ENCODE measurements around the gene EFNA2. TPM values are rescaled to one million over a fixed set of nuclear protein-coding genes. Genes with fewer than 3 reads are reported as not detected.

EFNA2 gene
- polyA plus RNA-seq, 2 of the 4 experiments (the other 2 are of a cell fraction), result 0.16 to 1.3 TPM

DNA sequence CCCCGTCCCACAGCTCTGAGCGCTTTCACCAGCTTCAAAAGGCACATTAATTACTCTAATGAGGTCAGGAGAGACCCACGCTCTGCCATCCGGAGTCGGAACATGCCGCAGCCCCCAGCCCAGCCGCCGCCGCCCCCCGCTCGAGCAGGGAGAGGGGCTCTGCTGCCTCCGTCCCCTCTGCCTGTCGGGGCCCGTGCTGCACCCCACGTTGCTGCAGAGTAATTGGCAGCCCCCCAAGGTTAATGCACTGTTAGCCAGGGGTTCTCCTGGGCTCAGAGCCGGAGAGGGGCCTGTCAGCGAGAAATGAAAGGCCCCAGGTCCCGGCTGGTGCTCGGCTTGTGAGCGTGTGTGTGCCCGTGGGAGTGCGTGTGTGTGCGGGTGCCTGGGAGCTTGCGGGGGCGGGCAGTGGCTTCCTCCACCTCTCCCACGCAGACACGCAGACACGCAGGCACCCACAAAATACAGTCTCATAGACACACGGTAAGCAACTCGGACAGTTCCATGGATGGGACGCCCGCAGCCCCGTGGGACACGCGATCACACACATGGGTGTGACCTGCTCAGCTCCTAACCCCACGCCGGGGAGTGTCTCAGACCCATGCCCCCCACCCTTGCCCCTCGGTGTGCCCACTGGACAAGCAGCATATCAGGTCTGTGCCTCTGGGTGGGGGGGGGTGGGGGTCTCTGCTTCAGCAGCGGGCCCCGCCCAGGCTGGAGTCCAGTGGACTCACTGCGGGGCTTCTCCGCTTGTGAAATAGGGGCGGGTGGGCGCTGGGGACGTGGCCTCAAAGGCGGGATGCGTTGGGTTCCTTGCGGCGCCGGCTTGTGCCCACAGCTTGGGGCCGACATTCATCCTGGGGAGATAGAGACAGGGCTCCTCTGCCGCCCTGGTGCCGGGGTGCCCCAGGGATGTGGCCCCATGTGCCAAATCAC is 4.8 kb upstream of the EFNA2 start:
- Histone ChIP-seq H3K27ac (no peak overlapping the region), H3K4me1 (peaks cover 19% of the 10 kb centered on the region; the same call in 2 of the 3 replicates), H3K9me3 (no peaks in the 10 kb centered on the region), H3K4me3 (no peak overlapping the region), H3K4me2 (no peak overlapping the region)
- TF ChIP-seq, protein P1, sequence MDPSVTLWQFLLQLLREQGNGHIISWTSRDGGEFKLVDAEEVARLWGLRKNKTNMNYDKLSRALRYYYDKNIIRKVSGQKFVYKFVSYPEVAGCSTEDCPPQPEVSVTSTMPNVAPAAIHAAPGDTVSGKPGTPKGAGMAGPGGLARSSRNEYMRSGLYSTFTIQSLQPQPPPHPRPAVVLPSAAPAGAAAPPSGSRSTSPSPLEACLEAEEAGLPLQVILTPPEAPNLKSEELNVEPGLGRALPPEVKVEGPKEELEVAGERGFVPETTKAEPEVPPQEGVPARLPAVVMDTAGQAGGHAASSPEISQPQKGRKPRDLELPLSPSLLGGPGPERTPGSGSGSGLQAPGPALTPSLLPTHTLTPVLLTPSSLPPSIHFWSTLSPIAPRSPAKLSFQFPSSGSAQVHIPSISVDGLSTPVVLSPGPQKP (IDR thresholded peaks at IDR 0.05; ENCODE audit: low read depth, low read length), result no peak
- TF ChIP-seq SMC3 (IDR thresholded peaks at IDR 0.05) (no peak), TP53 (CRISPR knock-in tag; IDR thresholded peaks at IDR 0.05) (no peak), FOSL2 (IDR thresholded peaks at IDR 0.05) (no peak), FOSL2 (CRISPR knock-in tag; IDR thresholded peaks at IDR 0.05) (no peak)
- TF ChIP-seq, protein P2, sequence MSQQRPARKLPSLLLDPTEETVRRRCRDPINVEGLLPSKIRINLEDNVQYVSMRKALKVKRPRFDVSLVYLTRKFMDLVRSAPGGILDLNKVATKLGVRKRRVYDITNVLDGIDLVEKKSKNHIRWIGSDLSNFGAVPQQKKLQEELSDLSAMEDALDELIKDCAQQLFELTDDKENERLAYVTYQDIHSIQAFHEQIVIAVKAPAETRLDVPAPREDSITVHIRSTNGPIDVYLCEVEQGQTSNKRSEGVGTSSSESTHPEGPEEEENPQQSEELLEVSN (IDR thresholded peaks at IDR 0.05; ENCODE audit: borderline replicate concordance, low read depth), result no peak
- ChIA-PET CTCF (interaction anchor here (1.1 to 4.0 kb wide), 12 partner anchors 10 to 151 kb away, joined by 3 to 37 read pairs (median 5); no protein-coding TSS in a partner anchor), POLR2A (no interaction called here)
- DNase-seq (ENCODE audit: low read depth in 1 of 2, low spot score in 1 of 2) (no peak), ATAC-seq (no peak), FAIRE-seq (no peak)
- 97% methylated on average over 24 of the region's 53 CpGs for WGBS (ENCODE audit: missing lambda C conversion rate)

DNA sequence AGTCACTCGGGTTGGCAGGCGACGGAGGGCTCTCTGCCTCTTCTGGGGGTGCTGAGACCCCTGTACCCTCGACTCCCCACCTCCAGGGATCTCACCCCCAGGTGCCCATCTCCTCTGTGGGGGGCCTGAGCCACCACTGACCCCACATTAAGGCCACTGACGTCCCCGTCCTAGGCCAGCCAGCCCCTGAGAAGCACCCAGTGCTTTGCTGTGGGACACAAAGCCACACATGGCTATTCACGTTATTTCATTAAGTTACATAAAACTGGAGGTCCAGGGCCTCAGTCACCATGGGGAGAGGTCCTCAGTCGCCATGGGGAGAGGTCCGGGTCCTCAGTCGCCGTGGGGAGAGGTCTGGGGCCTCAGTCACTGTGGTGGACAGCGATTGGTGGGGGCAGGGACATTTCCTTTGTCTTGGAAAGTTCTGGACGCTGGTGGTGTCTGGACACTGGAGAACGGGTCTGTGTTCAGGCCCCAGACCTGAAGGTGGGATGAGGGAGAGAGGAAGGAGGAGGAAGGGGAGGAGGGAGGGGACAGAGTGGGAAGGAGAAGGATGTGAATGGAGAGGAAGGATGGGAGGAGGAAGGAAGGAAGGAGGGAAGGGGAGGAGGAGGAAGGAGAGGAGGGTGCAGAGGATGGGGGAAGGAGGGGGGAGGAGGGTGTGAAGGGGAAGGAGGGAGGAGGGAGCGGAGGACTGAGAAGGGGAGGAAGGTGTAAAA is 3.9 kb upstream of the EFNA2 start:
- H3K9me3 ChIP-seq, result no peaks in the 10 kb centered on the region
- H3K4me2 ChIP-seq, result no peak overlapping the region
- DNase-seq (ENCODE audit: low read depth in 1 of 2, low spot score in 1 of 2) (no peak), ATAC-seq (no peak), FAIRE-seq (no peak)
- peaks cover 14% of the 10 kb centered on the region; the same call in 2 of the 3 replicates for H3K4me1 ChIP-seq
- no peak overlapping the region for H3K27ac ChIP-seq
- CTCF ChIA-PET, result interaction anchor here (1.0 kb wide), 1 partner anchor 37 kb away, joined by 3 read pairs; no protein-coding TSS in a partner anchor
- 76% methylated on average over 11 of the region's 15 CpGs for WGBS (ENCODE audit: missing lambda C conversion rate)
- H3K4me3 ChIP-seq, result no peak overlapping the region
- POLR2A ChIA-PET, result no interaction called here
- TF ChIP-seq CBX2 (IDR thresholded peaks at IDR 0.05; ENCODE audit: borderline replicate concordance, low read depth) (no peak), EHMT2 (IDR thresholded peaks at IDR 0.05; ENCODE audit: low read depth) (no peak), BHLHE40 (IDR thresholded peaks at IDR 0.05; ENCODE audit: low read depth, low read length) (no peak), MAZ (IDR thresholded peaks at IDR 0.05; ENCODE audit: borderline replicate concordance, low read depth, low read length) (no peak), CHD4 (IDR thresholded peaks at IDR 0.05; ENCODE audit: borderline replicate concordance) (no peak), JUNB (IDR thresholded peaks at IDR 0.05) (no peak), CHD2 (IDR thresholded peaks at IDR 0.05; ENCODE audit: low read length, partially characterized antibody) (no peak), NR3C1 (IDR thresholded peaks at IDR 0.05) (no peak), CBX8 (IDR thresholded peaks at IDR 0.05) (no peak)
- TF ChIP-seq, protein P3, sequence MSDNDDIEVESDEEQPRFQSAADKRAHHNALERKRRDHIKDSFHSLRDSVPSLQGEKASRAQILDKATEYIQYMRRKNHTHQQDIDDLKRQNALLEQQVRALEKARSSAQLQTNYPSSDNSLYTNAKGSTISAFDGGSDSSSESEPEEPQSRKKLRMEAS (IDR thresholded peaks at IDR 0.05), result no peak
- TF ChIP-seq, protein P4, sequence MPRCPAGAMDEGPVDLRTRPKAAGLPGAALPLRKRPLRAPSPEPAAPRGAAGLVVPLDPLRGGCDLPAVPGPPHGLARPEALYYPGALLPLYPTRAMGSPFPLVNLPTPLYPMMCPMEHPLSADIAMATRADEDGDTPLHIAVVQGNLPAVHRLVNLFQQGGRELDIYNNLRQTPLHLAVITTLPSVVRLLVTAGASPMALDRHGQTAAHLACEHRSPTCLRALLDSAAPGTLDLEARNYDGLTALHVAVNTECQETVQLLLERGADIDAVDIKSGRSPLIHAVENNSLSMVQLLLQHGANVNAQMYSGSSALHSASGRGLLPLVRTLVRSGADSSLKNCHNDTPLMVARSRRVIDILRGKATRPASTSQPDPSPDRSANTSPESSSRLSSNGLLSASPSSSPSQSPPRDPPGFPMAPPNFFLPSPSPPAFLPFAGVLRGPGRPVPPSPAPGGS (IDR thresholded peaks at IDR 0.05), result no peak

DNA sequence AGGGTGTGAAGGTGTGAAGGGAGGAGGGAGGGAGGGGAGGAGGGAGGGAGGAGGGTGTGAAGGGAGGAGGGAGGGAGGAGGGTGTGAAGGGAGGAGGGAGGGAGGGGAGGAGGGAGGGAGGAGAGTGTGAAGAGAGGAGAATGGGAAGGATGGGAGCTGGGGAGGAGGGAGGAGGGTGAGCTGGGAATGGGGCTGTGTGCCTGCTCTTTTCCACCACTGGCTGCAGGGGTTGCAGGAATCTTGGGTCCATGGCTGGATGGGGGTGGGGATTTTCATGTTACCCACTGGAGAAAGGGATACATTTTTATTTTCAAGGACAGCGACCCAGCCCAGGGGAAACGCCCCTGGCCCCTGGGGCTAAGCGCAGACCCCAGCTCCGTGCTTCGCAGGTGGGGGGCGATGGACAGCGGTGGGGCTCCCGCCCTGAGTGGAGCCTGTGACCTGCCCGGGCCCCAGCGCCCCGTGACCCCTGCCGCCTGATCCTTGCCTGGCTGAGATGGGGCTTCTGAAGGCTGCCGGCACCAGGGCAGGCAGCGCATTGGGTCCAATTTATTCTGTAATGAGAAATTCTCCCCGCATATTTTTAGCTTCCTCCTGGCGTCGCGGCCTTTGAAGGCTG is 3.0 kb upstream of the EFNA2 start:
- WGBS (ENCODE audit: missing lambda C conversion rate), result 91% methylated on average over 13 of the region's 18 CpGs
- TF ChIP-seq ESRRA (IDR thresholded peaks at IDR 0.05; ENCODE audit: borderline replicate concordance, low read length), result no peak
- TF ChIP-seq, protein P1 (IDR thresholded peaks at IDR 0.05; ENCODE audit: low read depth, low read length), result no peak
- no peak for TF ChIP-seq CHD4 (IDR thresholded peaks at IDR 0.05; ENCODE audit: borderline replicate concordance)
- no peak for TF ChIP-seq CHD2 (IDR thresholded peaks at IDR 0.05; ENCODE audit: low read length, partially characterized antibody)
- TF ChIP-seq, protein P4 (IDR thresholded peaks at IDR 0.05), result no peak
- TF ChIP-seq SREBF2 (IDR thresholded peaks at IDR 0.05), result no peak
- TF ChIP-seq HOXA7 (CRISPR knock-in tag; IDR thresholded peaks at IDR 0.05), result no peak
- TF ChIP-seq JUN (IDR thresholded peaks at IDR 0.05), result no peak
- TF ChIP-seq PHF8 (IDR thresholded peaks at IDR 0.05; ENCODE audit: borderline replicate concordance, low read depth), result no peak
- no peak for TF ChIP-seq ZSCAN20 (CRISPR knock-in tag; IDR thresholded peaks at IDR 0.05)
- no peak for TF ChIP-seq CBX8 (IDR thresholded peaks at IDR 0.05)

More for the DNA sequence above, 3.0 kb upstream of the EFNA2 start:
- Histone ChIP-seq H3K9me3 (no peaks in the 10 kb centered on the region), H3K27ac (no peak overlapping the region), H3K4me2 (no peak overlapping the region), H3K4me1 (peaks cover 11% of the 10 kb centered on the region; the same call in 2 of the 3 replicates), H3K4me3 (no peak overlapping the region)
- ChIA-PET CTCF (interaction anchor here (1.0 kb wide), 1 partner anchor 38 kb away, joined by 3 read pairs; no protein-coding TSS in a partner anchor), POLR2A (no interaction called here)
- DNase-seq (ENCODE audit: low read depth in 1 of 2, low spot score in 1 of 2), result no peak
- FAIRE-seq, result no peak
- ATAC-seq, result no peak

Data from A549 (cell line).